OCI-LY3 (cell line): ENCODE measurements around the gene LIFR.

Experiments used
- CTCF ChIP-seq: fragments of 200-600, 300-600 bp; sonication (generic); IDR thresholded peaks from 2 replicates; pipeline ENCODE4 v1.5.1; 2014; ENCODE audit warnings: antibody characterized with exemption, low read length, low read depth
- EZH2phosphoT487 ChIP-seq: fragments of 200-600 bp; shearing (Covaris generic); IDR thresholded peaks from 2 replicates; pipeline ENCODE4 v1.6.1; 2018; ENCODE audit warnings: antibody characterized with exemption, mixed run types, low read depth

DNA sequence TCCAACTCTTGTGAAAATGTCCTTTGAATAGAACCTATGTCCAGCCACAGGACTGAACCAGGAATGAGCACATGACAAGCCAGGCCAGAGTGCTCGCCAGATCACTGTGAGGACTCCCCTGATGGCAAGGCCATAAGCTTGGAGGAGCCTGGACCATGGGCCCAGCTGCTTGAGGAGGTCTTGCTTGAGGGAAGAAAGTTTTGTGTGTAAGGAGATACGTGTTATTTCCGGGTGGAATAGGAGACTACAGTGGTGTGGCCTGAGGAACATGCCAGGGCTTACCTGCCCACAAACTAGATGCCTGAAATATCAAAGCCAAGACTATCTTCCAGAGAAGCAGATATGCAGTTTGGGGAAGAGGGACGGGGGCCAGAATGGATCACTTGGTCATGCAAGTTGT lies 84.7 kb downstream of the LIFR start:
- TF ChIP-seq CTCF, result no peak
- TF ChIP-seq EZH2phosphoT487, result no peak
